ENCODE measurements around the gene MTHFD2L. TPM values are rescaled to one million over a fixed set of nuclear protein-coding genes. Genes with fewer than 3 reads are reported as not detected.

Gene MTHFD2L
- polyA plus RNA-seq, 3 donors: 4.3 to 7.0 (median 4.8) TPM

DNA sequence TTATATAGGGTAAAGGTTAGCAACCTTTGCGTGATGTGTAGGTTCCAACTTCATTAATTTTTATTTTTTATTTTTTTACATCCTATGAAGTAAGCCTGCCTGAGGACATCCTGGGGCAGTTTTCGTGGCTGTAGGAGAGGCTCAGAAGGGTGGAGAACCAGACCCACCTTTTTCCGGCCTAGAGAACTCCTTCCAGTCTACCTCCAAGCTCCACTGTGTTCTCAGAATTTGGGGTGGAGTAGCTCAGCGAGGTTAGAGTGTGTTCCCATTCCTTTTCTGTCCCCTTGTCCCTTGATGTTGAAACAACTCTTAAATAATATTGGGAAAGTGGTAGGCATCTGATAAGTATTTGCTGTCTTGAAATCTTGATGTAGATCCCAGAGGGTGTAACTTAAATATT, 32.4 kb downstream of the MTHFD2L start:
- H3K4me1 Mint-ChIP-seq: no peaks in the 10 kb centered on the region
- no peaks in the 10 kb centered on the region for H3K9me3 Mint-ChIP-seq
- Histone ChIP-seq H3K4me3 (replicated peaks in 1 of 3; ENCODE audit: low read depth in 2 of 3, low read length in 3 of 3) (no peak overlapping the region), H4K20me1 (ENCODE audit: insufficient read depth, low read length) (no peaks in the 10 kb centered on the region), H3K4me1 (ENCODE audit: control insufficient read depth in 1 of 2, insufficient read depth in 2 of 2, low read length in 2 of 2) (no peaks in the 10 kb centered on the region), H3K27ac (ENCODE audit: low read depth in 1 of 2, low read length in 2 of 2) (no peak overlapping the region), H3K79me2 (ENCODE audit: insufficient read depth, low read length) (no peaks in the 10 kb centered on the region), H2AFZ (ENCODE audit: insufficient read depth, low read depth, low read length, poor library complexity, severe bottlenecking) (no peak overlapping the region), H3K9me3 (replicated peaks in 1 of 2; ENCODE audit: control insufficient read depth in 1 of 2, insufficient read depth in 1 of 2, low read length in 2 of 2) (no peaks in the 10 kb centered on the region), H3K9ac (ENCODE audit: insufficient read depth, low read length, poor library complexity, severe bottlenecking) (no peak overlapping the region), H3K4me2 (replicated peaks; ENCODE audit: extremely low read depth, low read length, poor library complexity, severe bottlenecking) (no peak overlapping the region), H3K27me3 (ENCODE audit: control insufficient read depth in 2 of 2, insufficient read depth in 2 of 2, low read length in 2 of 2) (no peaks in the 10 kb centered on the region), H3K36me3 (replicated peaks in 1 of 2; ENCODE audit: control insufficient read depth in 1 of 2, insufficient read depth in 2 of 2, low read length in 2 of 2) (no peaks in the 10 kb centered on the region)
- TF ChIP-seq, protein P1, sequence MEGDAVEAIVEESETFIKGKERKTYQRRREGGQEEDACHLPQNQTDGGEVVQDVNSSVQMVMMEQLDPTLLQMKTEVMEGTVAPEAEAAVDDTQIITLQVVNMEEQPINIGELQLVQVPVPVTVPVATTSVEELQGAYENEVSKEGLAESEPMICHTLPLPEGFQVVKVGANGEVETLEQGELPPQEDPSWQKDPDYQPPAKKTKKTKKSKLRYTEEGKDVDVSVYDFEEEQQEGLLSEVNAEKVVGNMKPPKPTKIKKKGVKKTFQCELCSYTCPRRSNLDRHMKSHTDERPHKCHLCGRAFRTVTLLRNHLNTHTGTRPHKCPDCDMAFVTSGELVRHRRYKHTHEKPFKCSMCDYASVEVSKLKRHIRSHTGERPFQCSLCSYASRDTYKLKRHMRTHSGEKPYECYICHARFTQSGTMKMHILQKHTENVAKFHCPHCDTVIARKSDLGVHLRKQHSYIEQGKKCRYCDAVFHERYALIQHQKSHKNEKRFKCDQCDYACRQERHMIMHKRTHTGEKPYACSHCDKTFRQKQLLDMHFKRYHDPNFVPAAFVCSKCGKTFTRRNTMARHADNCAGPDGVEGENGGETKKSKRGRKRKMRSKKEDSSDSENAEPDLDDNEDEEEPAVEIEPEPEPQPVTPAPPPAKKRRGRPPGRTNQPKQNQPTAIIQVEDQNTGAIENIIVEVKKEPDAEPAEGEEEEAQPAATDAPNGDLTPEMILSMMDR (IDR thresholded peaks at IDR 0.05): no peak
- WGBS (ENCODE audit: insufficient coverage): no CpG with 5 or more reads among the region's 4 CpGs
- H3K36me3 Mint-ChIP-seq: no peaks in the 10 kb centered on the region
- no peaks in the 10 kb centered on the region for H3K27me3 Mint-ChIP-seq (ENCODE audit: low read depth in 3 of 3)
- H3K27ac Mint-ChIP-seq: peak overlapping the region in 1 of 7 donors; percentile 15
- intact Hi-C loops (cut with micrococcal nuclease): loop anchor here in 1 of 2 donors (10.0 kb wide), 1 partner anchor 124 kb away; no protein-coding TSS in a partner anchor
- DNase-seq: no peak
- H3K4me3 Mint-ChIP-seq: no peak overlapping the region

- Histone ChIP-seq H3K27ac (ENCODE audit: low read depth in 1 of 2, low read length in 2 of 2) (no peak overlapping the region), H3K36me3 (replicated peaks in 1 of 2; ENCODE audit: control insufficient read depth in 1 of 2, insufficient read depth in 2 of 2, low read length in 2 of 2) (no peaks in the 10 kb centered on the region), H3K79me2 (ENCODE audit: insufficient read depth, low read length) (no peaks in the 10 kb centered on the region), H3K4me3 (replicated peaks in 1 of 3; ENCODE audit: low read depth in 2 of 3, low read length in 3 of 3) (no peak overlapping the region), H2AFZ (ENCODE audit: insufficient read depth, low read depth, low read length, poor library complexity, severe bottlenecking) (no peak overlapping the region), H3K9ac (ENCODE audit: insufficient read depth, low read length, poor library complexity, severe bottlenecking) (no peak overlapping the region), H3K27me3 (ENCODE audit: control insufficient read depth in 2 of 2, insufficient read depth in 2 of 2, low read length in 2 of 2) (no peaks in the 10 kb centered on the region), H4K20me1 (ENCODE audit: insufficient read depth, low read length) (no peaks in the 10 kb centered on the region), H3K9me3 (replicated peaks in 1 of 2; ENCODE audit: control insufficient read depth in 1 of 2, insufficient read depth in 1 of 2, low read length in 2 of 2) (no peaks in the 10 kb centered on the region), H3K4me2 (replicated peaks; ENCODE audit: extremely low read depth, low read length, poor library complexity, severe bottlenecking) (no peak overlapping the region), H3K4me1 (ENCODE audit: control insufficient read depth in 1 of 2, insufficient read depth in 2 of 2, low read length in 2 of 2) (no peaks in the 10 kb centered on the region)
- intact Hi-C loops (cut with micrococcal nuclease): loop anchor here in 1 of 2 donors (10.0 kb wide), 1 partner anchor 124 kb away; no protein-coding TSS in a partner anchor
- H3K27ac Mint-ChIP-seq: no peak overlapping the region
- no peaks in the 10 kb centered on the region for H3K4me1 Mint-ChIP-seq
- DNase-seq: no peak
- TF ChIP-seq, protein P1 (IDR thresholded peaks at IDR 0.05): no peak
- no peaks in the 10 kb centered on the region for H3K27me3 Mint-ChIP-seq (ENCODE audit: low read depth in 3 of 3)
- H3K9me3 Mint-ChIP-seq: no peaks in the 10 kb centered on the region
- no peak overlapping the region for H3K4me3 Mint-ChIP-seq
- WGBS (ENCODE audit: insufficient coverage): 100% methylated on average over 1 of the region's 4 CpGs
- H3K36me3 Mint-ChIP-seq: no peaks in the 10 kb centered on the region
These were observed 33.0 kb downstream of the MTHFD2L start for GRCh38 chr4:74190919-74191397.

Data from CD14-positive monocyte (primary cell).